Esophagus (tissue), 2 donors: ENCODE measurements around the gene C1QTNF9B. TPM values are rescaled to one million over a fixed set of nuclear protein-coding genes. Genes with fewer than 3 reads are reported as not detected.
"Not testable (repeated sequence)": the region's sequence is repeated elsewhere in the genome, so short reads cannot be mapped to it uniquely, and the experiment has no call there.

Experiments used
- H3K27ac ChIP-seq, 2 donors: one replicate each; pipeline ENCODE4 v1.5.1; 2013; ENCODE audit warnings: low read depth in 2 of 2, mild to moderate bottlenecking in 2 of 2, inconsistent platforms in 1 of 2, low read length in 1 of 2, moderate library complexity in 1 of 2
- H3K27me3 ChIP-seq, 2 donors: one replicate each; pipeline ENCODE4 v1.6.1; 2013; ENCODE audit warnings: low read length in 2 of 2, control low read depth in 1 of 2, mild to moderate bottlenecking in 1 of 2; ENCODE audit not compliant: insufficient read depth in 2 of 2, control insufficient read depth in 1 of 2
- H3K36me3 ChIP-seq, 2 donors: one replicate each; pipeline ENCODE4 v1.6.1; 2013; ENCODE audit warnings: low read length in 1 of 2; ENCODE audit not compliant: control insufficient read depth in 2 of 2, insufficient read depth in 2 of 2
- H3K4me1 ChIP-seq, 2 donors: one replicate each; pipeline ENCODE4 v1.6.1; 2013; ENCODE audit warnings: low read length in 1 of 2; ENCODE audit not compliant: control insufficient read depth in 2 of 2, insufficient read depth in 2 of 2
- H3K4me3 ChIP-seq, 2 donors: one replicate each; pipeline ENCODE4 v1.5.1; 2013; ENCODE audit warnings: low read length in 2 of 2, mild to moderate bottlenecking in 2 of 2, low read depth in 1 of 2, moderate library complexity in 1 of 2
- H3K9me3 ChIP-seq, 2 donors: one replicate each; pipeline ENCODE4 v1.6.1; 2013; ENCODE audit warnings: mild to moderate bottlenecking in 2 of 2, low read depth in 1 of 2, low read length in 1 of 2, moderate library complexity in 1 of 2; ENCODE audit not compliant: control insufficient read depth in 2 of 2, insufficient read depth in 1 of 2
- WGBS, 2 donors: extraction: QIAGEN DNeasy Blood & Tissue Kit; methylation state at CpG; one replicate each; pipeline ENCODE4 v1.1.7; 2013; 5-methylcytosine and 5-hydroxymethylcytosine counted together
- polyA plus RNA-seq, 2 donors: library from polyadenylated mRNA; stranded (reverse); fragments of 200-250 nt; gene quantifications; one replicate each; pipeline ENCODE4 v1.2.3, GENCODE V29; 2013
- donor health status: healthy with polysubstance abuse.
- donor health status: Bipolar disorder and iron deficiency.

C1QTNF9B gene
- polyA plus RNA-seq = under 1 TPM; 0.04 to 0.16 TPM

DNA sequence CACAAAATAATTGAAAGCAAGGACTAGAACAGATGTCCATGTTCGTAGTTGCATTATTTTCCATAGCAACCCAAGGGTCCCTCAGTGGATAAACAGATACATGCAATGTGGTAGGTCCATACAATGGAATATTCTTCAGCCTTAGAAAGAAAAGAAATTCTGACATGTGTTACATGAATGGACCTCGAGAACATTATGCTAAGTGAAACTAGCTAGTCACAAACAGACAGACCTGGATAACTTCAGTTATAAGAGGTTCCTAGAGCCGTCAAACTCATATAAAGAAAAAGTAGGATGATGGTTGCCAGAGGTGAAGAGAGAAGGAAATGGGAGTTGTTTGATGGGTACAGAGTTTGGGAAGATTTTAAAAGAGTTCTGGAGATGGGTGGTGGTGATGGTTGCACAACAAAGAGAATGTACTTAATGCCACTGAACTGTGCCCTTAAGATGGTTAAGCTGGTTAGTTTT lies at the start of gene C1QTNF9B:
C1QTNF9B (minus strand) TSS at position 51 of the 468 bp plus-strand sequence.
- not testable (repeated sequence) for H3K4me1 ChIP-seq, H3K4me3 ChIP-seq, H3K27ac ChIP-seq, H3K36me3 ChIP-seq, H3K27me3 ChIP-seq, H3K9me3 ChIP-seq
- 75 to 77% methylated on average over 3 of the region's 3 CpGs for WGBS, 2 donors

DNA sequence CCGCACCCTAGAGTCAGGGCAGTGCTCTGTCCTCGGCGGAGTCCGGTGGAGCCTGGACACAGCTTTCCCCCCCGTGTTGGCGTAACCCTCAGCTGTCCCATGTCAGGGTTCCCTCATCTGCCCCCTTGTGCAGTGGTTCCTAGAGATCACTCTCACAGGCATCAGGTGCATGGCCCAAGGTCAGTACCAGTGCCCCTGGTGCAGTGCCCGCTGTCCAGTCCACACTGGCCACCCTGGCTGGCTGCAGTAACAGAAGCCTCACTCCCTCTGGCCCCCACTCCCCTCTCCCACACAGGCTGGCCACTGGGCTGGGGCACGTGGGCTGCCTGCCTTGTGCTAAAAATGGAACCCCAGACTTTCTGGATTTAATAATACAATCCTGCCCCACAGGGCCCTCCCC lies 49.6 kb upstream of the C1QTNF9B start:
- WGBS, 2 donors = 88 to 91% methylated on average over 8 of the region's 8 CpGs
- no peaks in the 10 kb centered on the region for H3K36me3 ChIP-seq
- no peak overlapping the region for H3K4me3 ChIP-seq
- H3K27me3 ChIP-seq = no peaks in the 10 kb centered on the region
- H3K27ac ChIP-seq = no peak overlapping the region
- H3K9me3 ChIP-seq = no peaks in the 10 kb centered on the region
- H3K4me1 ChIP-seq = peaks cover 0 to 21% of the 10 kb centered on the region in 2 donors

DNA sequence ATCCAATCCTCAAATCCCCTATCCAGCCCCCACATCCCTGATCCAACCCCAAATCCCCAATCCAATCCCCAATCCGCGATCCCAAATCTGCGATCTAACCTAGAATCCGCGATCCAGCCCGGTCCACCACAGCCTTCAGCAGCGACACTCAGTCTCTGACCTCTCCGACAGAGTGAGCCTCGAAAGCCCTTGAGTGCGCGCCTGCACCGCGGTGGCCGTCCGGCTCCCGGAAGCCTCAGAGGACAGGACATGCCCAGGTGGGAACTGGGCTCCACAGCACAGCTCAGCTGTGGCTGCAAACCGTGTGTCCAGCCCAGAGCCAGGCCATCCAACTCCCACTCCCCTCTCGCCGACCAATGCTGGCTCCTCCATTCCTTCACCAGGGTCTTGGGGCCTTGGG lies 48.8 kb upstream of the C1QTNF9B start:
- Histone ChIP-seq H3K9me3 (no peaks in the 10 kb centered on the region), H3K4me3 (no peak overlapping the region), H3K27ac (no peak overlapping the region), H3K36me3 (no peaks in the 10 kb centered on the region), H3K4me1 (peaks cover 0 to 21% of the 10 kb centered on the region in 2 donors), H3K27me3 (no peaks in the 10 kb centered on the region)
- 84% methylated on average over 19 of the region's 19 CpGs for WGBS, 2 donors

DNA sequence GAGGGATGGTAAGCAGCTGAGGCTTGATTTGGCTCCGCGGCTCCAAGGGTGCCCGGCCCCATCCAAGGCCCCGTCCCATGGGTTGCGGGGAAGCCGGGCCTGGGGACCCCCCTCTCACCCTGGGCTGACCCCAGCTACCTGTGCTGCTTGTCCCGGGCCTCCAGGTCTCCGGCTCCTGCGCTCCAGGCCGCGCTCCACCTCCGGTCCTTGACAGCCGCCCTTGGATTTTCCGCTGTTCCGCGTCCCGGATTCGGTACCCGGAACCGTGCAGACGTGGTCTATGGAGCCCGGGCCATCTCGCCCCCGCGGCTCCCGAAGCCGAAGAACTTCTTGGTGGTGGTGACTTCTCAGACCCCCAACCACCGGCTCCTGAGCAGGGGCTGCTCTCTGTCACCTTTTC lies 48.3 kb upstream of the C1QTNF9B start:
- Histone ChIP-seq H3K4me3 (no peak overlapping the region), H3K27ac (no peak overlapping the region), H3K36me3 (no peaks in the 10 kb centered on the region), H3K4me1 (peaks cover 0 to 21% of the 10 kb centered on the region in 2 donors), H3K27me3 (no peaks in the 10 kb centered on the region), H3K9me3 (no peaks in the 10 kb centered on the region)
- WGBS, 2 donors = 74 to 82% methylated on average over 28 of the region's 28 CpGs

DNA sequence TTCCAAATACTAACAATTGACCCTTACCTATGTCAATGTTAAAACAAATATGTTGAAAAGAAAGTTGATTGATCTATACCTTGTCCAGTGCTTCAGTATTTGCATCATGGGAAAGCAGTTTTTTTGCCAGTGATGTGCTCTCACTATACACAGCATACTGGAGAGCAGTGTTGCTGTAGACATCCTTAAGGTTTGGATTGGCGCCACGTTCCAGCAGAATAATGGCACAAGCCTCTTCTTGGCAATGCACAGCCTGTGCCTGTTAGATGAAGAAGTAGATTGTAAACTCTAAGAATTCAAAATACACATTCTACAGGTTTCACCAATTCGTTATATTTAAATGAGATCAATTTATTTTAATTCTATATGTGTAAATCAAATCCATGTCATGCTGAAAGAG lies 43.9 kb upstream of the C1QTNF9B start:
- 44 to 54% methylated on average over 3 of the region's 3 CpGs for WGBS, 2 donors
- no peaks in the 10 kb centered on the region for H3K27me3 ChIP-seq
- no peak overlapping the region for H3K27ac ChIP-seq
- H3K9me3 ChIP-seq = no peaks in the 10 kb centered on the region
- H3K36me3 ChIP-seq = no peaks in the 10 kb centered on the region
- H3K4me3 ChIP-seq = no peak overlapping the region
- H3K4me1 ChIP-seq = no peaks in the 10 kb centered on the region

DNA sequence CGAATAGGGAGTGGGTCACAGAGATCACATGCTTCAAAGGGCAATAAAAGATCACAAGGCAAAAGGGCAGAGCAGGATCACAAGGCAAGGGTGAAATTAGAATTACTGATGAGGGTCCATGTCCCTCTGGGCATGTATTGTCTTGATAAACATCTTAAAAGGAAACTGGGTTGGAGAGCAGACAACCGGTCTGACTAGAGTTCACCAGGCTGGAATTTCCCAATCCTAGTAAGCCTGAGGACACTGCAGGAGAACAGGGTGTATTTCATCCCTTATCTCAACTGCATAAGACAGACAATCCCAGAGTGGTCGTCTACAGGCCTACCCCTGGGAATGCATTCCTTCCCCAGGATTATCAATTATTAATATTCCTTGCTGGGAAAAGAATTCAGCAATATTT lies 42.4 kb upstream of the C1QTNF9B start:
- not testable (repeated sequence) for H3K9me3 ChIP-seq, H3K4me1 ChIP-seq, H3K4me3 ChIP-seq, H3K27me3 ChIP-seq, H3K27ac ChIP-seq, H3K36me3 ChIP-seq
- WGBS, 2 donors = 61 to 65% methylated on average over 3 of the region's 3 CpGs

DNA sequence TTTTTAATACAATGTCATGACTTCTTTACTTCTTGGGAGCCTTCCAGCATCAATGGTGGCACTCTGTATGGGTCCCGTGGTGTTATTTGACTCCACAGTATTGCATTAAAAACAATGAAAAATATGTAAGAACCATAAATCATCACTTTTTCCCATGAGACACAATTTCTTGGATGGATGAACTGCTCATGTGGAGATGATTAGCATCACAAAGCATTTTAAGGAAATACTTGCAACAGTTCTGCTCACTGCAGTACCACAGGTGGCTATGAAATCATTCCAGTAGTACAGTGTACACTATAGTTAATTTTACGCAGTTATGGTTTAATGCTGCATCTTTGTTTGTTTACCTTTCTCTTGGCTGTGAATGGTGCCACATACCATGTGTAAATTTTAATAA lies 37.2 kb upstream of the C1QTNF9B start:
- H3K4me3 ChIP-seq = no peak overlapping the region
- H3K27me3 ChIP-seq = no peaks in the 10 kb centered on the region
- H3K4me1 ChIP-seq = no peaks in the 10 kb centered on the region
- 83 to 84% methylated on average over 2 of the region's 2 CpGs for WGBS, 2 donors
- H3K36me3 ChIP-seq = no peaks in the 10 kb centered on the region
- no peaks in the 10 kb centered on the region for H3K9me3 ChIP-seq
- H3K27ac ChIP-seq = no peak overlapping the region

DNA sequence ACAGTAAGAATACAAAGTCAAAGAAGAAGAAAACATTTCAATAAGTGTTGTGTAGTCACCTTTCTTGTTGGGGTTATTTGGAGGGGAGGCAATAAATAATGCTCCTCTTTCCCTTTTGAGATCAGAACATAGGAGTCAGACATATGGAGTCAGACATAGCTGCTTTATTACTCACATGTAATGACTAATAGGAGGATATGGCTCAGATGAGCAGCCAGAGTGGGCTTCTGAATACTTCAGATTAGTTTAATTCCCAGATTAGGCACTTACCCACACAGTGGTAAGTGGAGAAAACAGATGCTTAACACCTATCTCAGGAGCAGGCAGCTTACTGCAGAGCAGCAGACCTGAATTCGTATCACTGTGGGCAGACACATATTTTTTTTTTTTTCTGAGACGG lies 31.7 kb upstream of the C1QTNF9B start:
- Histone ChIP-seq H3K27me3 (no peaks in the 10 kb centered on the region), H3K36me3 (no peaks in the 10 kb centered on the region), H3K27ac (no peak overlapping the region), H3K4me1 (no peaks in the 10 kb centered on the region), H3K4me3 (no peak overlapping the region), H3K9me3 (no peaks in the 10 kb centered on the region)
- 87 to 91% methylated on average over 2 of the region's 2 CpGs for WGBS, 2 donors

DNA sequence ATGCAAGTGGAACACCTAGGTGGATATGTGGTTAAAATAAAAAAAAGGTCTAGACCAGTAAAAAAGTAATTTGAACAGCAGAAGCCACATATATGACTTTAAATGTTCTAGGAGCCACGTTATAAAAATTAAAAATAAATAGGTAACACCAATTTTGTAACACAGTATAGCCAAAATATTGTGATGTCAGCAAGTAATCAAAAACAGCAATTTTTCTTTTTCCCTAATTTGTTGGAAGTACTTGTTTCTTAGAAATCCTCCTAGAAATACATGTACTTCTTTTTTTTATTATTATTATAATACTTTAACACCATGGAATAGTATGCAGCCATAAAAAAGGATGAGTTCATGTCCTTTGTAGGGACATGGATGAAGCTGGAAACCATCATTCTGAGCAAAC lies 25.7 kb upstream of the C1QTNF9B start:
- no peak overlapping the region for H3K27ac ChIP-seq
- no peak overlapping the region for H3K4me3 ChIP-seq
- no peaks in the 10 kb centered on the region for H3K36me3 ChIP-seq
- WGBS, 2 donors = 48 to 55% methylated on average over 1 of the region's 1 CpG
- no peaks in the 10 kb centered on the region for H3K27me3 ChIP-seq
- H3K9me3 ChIP-seq = no peaks in the 10 kb centered on the region
- H3K4me1 ChIP-seq = no peaks in the 10 kb centered on the region

DNA sequence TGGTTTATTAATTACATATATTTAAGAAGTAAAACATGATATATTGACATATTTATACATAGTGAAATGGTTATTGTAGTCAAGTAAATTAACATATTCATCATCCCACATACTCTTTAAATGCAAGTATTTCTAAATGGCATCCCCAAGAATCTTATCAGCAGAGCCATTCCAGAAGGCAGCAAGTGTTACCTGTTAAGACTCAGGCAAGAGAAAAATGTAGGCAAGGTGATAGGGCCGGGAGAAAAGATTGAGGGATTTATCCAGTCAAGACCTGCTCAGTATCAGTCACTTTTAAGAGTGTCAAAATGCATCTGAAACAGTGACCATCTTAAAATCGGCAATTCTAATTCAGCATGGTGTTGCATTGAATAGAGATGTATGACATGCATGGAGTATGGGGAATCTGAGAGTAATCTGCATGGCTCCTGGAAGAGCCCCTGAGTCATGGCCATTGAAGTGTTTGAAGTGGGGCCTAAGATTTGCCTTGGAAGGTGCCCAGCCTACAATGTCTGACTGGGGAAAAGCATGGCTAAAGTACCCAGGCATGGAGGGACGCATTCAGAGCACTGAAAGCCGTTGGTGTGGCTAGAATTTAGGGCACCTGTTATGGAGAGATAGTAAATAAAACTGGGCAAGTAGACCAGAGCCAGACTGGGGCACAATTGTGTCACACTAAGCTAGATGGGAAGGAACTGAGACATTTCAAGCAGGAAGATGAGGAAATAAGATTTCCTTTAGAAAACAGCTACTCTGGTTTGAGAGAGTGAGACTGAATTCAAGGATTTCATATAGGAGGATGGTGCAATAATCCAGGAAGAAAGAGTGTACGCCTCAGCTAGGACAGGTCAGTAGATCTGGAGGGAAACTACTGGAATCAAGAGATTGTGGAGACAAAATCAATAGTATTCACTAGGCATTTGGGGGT lies 25.0 kb upstream of the C1QTNF9B start:
- H3K4me1 ChIP-seq = no peaks in the 10 kb centered on the region
- H3K27me3 ChIP-seq = no peaks in the 10 kb centered on the region
- 69 to 76% methylated on average over 5 of the region's 5 CpGs for whole genome bisulfite sequencing, 2 donors
- no peaks in the 10 kb centered on the region for H3K36me3 ChIP-seq
- H3K27ac ChIP-seq = no peak overlapping the region
- no peak overlapping the region for H3K4me3 ChIP-seq
- H3K9me3 ChIP-seq = no peaks in the 10 kb centered on the region
